ENCODE measurements around the gene GSC2. TPM values are rescaled to one million over a fixed set of nuclear protein-coding genes. Genes with fewer than 3 reads are reported as not detected.
A peak's percentile ranks its signal among the peaks of the same experiment; 100 is the strongest.

Gene GSC2
- total RNA-seq, 6 donors from 2014 or later = not detected

GRCh38 chr22:19136915-19137314, 13.2 kb downstream of the GSC2 start:
- DNase-seq (no peak), ATAC-seq (ENCODE audit: low FRiP score in 2 of 2) (no peak)
- H3K36me3 ChIP-seq = peaks cover 30 to 100% (median 80%) of the 10 kb centered on the region in 4 donors
- H3K27me3 ChIP-seq = no peaks in the 10 kb centered on the region
- H3K9me3 ChIP-seq = no peaks in the 10 kb centered on the region
- 94 to 98% methylated on average over 10 of the region's 10 CpGs for WGBS, 2 donors
- TF ChIP-seq POLR2AphosphoS5 (IDR thresholded peaks at IDR 0.05) (no peak), POLR2A (IDR thresholded peaks at IDR 0.05) (no peak), EP300 (IDR thresholded peaks at IDR 0.05) (no peak), CTCF (IDR thresholded peaks at IDR 0.05) (no peak)
- no peaks in the 10 kb centered on the region for H3K4me1 ChIP-seq
- H3K4me3 ChIP-seq = no peak overlapping the region
- H3K27ac ChIP-seq = no peak overlapping the region

GRCh38 chr22:19134874-19135273, 15.2 kb downstream of the GSC2 start:
- DNase-seq (peak in 1 of 2 donors; percentile 70), ATAC-seq (ENCODE audit: low FRiP score in 2 of 2) (no peak)
- TF ChIP-seq CTCF (IDR thresholded peaks at IDR 0.05) (no peak), EP300 (IDR thresholded peaks at IDR 0.05) (no peak), POLR2AphosphoS5 (IDR thresholded peaks at IDR 0.05) (no peak), POLR2A (IDR thresholded peaks at IDR 0.05) (no peak)
- no peaks in the 10 kb centered on the region for H3K9me3 ChIP-seq
- no peak overlapping the region for H3K4me3 ChIP-seq
- no peaks in the 10 kb centered on the region for H3K27me3 ChIP-seq
- no peak overlapping the region for H3K27ac ChIP-seq
- H3K36me3 ChIP-seq = peaks cover 27 to 89% (median 70%) of the 10 kb centered on the region in 4 donors
- no peaks in the 10 kb centered on the region for H3K4me1 ChIP-seq
- 91% methylated on average over 17 to 18 of the region's 18 CpGs for WGBS, 2 donors

- Histone ChIP-seq H3K27me3 (no peaks in the 10 kb centered on the region), H3K36me3 (peaks cover 23 to 84% (median 64%) of the 10 kb centered on the region in 4 donors), H3K4me1 (no peaks in the 10 kb centered on the region), H3K4me3 (no peak overlapping the region), H3K27ac (no peak overlapping the region), H3K9me3 (no peaks in the 10 kb centered on the region)
- 95% methylated on average over 13 to 21 of the region's 21 CpGs for WGBS, 2 donors
- TF ChIP-seq CTCF (IDR thresholded peaks at IDR 0.05) (no peak), EP300 (IDR thresholded peaks at IDR 0.05) (no peak), POLR2A (IDR thresholded peaks at IDR 0.05) (no peak), POLR2AphosphoS5 (IDR thresholded peaks at IDR 0.05) (no peak)
- ATAC-seq (ENCODE audit: low FRiP score in 2 of 2) (no peak), DNase-seq (peak in 1 of 2 donors; percentile 73)
Measured at GRCh38 chr22:19134176-19134831, 15.8 kb downstream of the GSC2 start.

GRCh38 chr22:19133561-19133960, 16.5 kb downstream of the GSC2 start:
- no peak overlapping the region for H3K4me3 ChIP-seq
- DNase-seq (peak in 1 of 2 donors; percentile 60), ATAC-seq (ENCODE audit: low FRiP score in 2 of 2) (no peak)
- peaks cover 18 to 76% (median 57%) of the 10 kb centered on the region in 4 donors for H3K36me3 ChIP-seq
- WGBS, 2 donors = 96 to 98% methylated on average over 9 to 12 of the region's 13 CpGs
- H3K4me1 ChIP-seq = no peaks in the 10 kb centered on the region
- H3K27ac ChIP-seq = no peak overlapping the region
- no peaks in the 10 kb centered on the region for H3K27me3 ChIP-seq
- no peak for TF ChIP-seq POLR2A (IDR thresholded peaks at IDR 0.05)
- no peaks in the 10 kb centered on the region for H3K9me3 ChIP-seq

- no peak overlapping the region for H3K4me3 ChIP-seq
- no peak overlapping the region for H3K27ac ChIP-seq
- 88 to 90% methylated on average over 5 to 9 of the region's 9 CpGs for WGBS, 2 donors
- DNase-seq (no peak), ATAC-seq (ENCODE audit: low FRiP score in 2 of 2) (no peak)
- H3K36me3 ChIP-seq = peaks cover 11 to 69% (median 50%) of the 10 kb centered on the region in 4 donors
- no peaks in the 10 kb centered on the region for H3K9me3 ChIP-seq
- TF ChIP-seq EP300 (IDR thresholded peaks at IDR 0.05) (no peak), POLR2A (IDR thresholded peaks at IDR 0.05) (no peak), POLR2AphosphoS5 (IDR thresholded peaks at IDR 0.05) (no peak), CTCF (IDR thresholded peaks at IDR 0.05) (no peak)
- H3K4me1 ChIP-seq = no peaks in the 10 kb centered on the region
- H3K27me3 ChIP-seq = no peaks in the 10 kb centered on the region
Measured at GRCh38 chr22:19132693-19133400, 17.2 kb downstream of the GSC2 start.

Measured in upper lobe of left lung (tissue), 6 donors.